GM19372 (cell line): ENCODE results near the gene DBN1.

Source experiments
- ATAC-seq: cut with Tn5 transposase; IDR thresholded peaks from one replicate; pipeline ENCODE4 v1.9.1; 2021; ENCODE audit warnings: mild to moderate bottlenecking, low read depth, moderate library complexity; ENCODE audit not compliant: unreplicated experiment

The DBN1 gene

DNA sequence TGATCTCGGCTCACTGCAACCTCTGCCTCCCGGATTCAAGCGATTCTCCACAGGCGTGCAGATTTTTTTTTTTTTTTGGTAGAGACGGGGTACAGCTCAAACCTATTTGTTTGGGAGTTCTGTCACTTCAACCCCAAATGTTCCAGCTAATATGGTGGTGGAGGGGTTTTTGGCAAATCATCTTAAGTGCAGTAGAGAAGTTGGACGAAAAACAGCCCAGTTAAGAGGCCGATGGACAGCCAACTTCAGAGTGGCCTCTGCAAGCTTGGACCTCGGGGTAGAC, 27.6 kb downstream of the DBN1 start:
- ATAC-seq = no peak

DNA sequence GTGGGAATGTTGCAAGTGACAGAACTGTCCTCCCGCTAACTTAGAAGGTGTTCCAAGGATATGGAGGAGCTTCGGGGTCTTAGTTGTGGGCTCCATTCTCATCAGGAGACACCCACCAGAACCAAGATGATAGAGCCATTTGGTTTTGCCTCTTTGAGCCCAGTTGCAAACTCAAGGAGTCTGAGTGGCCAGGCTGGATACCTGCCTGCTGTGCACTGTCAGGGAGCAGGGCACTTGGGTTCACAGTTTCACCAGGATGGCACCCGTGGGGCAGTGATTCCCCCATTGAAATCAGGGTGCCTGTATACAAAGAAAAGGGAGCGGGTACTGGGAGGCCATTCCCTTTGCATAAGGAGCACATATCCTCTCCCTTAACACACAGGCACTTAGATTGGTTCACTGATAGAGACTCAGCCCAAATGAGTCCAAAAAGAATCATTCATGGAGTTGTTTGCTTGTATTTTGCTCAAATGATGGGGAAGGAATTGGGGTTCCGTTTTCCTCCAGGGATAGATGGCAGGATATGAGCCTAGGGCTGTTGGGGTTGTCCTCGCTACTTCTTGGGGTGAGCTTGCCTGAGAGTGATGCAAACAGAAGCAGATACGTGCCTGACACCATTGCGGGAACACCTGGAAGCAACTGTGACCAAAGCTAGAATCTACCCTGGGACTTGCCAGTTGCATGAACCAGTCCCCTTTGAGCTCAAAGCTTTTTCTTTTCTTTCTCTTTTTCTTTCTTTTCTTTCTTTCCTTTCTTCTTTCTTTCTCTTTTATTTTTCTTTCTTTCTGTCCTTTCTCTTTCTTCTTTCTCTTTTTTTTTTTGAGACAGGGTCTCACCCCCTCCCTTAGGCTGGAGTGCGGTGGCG, 28.1 kb downstream of the DBN1 start:
- no peak for ATAC-seq

DNA sequence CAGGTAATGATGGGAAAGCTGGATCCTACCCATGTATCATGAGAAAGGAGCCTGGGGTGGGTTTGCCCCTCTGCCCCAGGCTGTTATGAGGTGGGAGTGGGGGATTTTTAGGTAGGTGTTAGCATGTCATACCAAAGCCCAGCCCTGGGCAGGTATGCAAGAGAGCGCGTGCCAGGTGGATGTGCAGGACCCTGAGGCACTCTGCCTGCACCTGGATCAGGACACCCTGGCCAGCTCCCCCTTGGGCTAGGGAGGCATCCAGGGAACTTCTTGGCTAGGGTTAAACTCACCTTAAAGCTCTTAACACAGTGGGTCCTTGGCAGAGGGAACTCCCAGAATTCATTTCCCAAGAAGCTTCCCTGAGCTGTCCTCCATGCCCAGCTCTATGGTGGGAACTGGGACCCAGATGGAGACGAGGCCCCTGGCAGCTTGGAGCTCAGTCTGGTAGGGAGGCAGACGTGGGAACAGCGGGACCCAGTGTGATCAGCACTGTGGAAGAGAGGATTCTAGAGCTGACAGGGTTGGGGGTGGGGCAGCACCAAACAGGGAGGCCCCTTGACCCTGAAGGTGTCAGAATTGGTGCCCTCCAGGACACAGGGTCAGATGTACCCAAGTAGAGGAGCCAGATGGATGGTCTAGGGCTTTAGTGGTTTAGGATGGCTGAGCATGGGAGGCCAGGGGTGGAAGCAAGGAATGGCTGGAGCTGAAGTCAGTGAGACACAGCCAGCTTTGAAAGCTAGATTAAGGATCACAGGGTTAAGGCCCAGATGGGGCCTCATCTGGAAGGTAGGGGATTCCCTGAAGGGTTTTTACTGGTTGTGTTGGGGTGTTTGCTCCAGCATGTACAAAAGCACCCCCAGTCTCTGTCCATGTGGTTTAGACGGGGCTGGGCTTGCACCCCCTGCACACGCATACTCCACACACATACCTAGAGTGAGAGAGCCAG, 29.1 kb downstream of the DBN1 start:
- ATAC-seq = no peak

DNA sequence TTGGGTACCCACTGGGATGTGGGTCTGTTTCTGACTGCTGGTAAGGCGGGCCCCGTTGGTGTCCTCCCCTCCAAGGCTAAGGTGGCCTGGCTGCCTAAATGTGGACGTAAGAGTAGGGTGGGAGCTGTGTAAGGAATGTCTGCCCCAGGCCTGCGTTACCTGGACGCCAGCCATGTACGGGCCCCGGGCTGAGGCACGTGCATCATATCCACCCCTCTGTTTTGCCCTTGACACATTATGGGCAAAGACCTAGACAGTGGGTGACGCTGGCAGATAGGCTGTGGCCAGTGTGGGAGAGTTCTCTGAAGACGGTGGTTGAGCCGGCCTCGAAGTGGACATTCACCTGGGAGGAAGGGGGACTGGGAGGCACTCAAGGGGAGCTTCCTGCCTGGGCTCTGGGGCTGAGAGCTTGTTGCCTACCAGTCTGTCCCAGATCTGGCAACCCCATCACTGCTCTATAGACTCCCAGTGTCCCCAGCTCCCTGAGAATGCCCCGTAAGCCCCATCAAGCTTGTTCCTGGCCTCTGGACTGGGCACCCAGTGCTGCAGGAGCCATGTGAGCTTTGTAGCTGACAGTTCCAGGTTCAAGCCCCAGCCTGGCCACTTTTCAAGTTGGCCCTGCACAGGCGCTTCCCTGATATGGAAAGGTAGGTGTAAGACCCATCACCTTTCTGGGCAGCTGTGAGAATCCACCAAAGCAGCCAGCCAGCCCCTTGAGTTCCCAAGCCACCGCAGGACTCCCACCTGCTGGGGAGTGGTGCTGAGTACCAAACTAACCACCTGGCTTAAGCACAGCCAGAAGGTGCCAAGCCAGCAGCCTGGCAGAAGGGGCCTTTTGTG, 30.1 kb downstream of the DBN1 start:
- no peak for ATAC-seq

- ATAC-seq = no peak
Observed at GRCh38 chr5:177442066-177442826, 31.2 kb downstream of the DBN1 start.

DNA sequence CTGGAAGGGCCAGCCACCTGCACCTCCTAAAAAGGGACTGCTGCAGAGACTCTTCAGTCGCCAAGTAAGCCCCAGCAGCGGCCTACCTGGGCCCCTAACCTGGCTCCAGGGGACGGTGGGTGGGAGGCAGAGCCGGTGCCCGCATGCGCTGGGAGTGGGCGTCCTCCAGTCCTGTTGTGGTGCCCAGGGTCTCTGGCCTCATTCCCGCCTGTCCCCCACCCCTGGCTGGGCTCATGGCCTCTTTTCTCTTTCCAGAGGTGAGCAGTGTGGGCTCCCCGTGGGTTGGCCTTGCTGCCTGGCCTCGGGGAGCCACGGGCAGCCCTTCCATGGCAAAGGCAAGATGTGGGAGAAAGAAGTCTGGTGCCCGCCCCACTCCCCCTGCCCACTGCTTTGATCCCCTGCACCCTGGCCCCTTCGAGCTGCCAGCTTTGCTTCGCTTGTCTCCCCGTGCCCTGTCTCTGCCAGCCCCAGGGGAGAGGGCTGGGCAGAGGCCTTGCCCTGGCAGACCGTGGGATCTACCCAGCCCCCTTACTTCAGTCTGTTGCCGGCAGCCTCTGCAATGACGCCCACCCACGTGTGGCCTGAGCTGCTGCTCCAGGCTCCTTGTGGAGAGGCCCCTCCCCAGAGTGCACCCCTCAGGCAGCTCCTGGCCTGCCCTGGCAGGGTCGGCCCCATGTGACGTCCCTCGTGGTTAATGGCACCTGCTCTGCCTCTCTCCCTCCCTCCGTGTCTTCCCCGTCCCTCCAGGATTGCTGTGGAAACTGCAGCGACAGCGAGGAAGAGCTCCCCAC, 32.2 kb downstream of the DBN1 start:
- ATAC-seq = no peak

- ATAC-seq = no peak
Observed at GRCh38 chr5:177440211-177440989, 33.0 kb downstream of the DBN1 start.

DNA sequence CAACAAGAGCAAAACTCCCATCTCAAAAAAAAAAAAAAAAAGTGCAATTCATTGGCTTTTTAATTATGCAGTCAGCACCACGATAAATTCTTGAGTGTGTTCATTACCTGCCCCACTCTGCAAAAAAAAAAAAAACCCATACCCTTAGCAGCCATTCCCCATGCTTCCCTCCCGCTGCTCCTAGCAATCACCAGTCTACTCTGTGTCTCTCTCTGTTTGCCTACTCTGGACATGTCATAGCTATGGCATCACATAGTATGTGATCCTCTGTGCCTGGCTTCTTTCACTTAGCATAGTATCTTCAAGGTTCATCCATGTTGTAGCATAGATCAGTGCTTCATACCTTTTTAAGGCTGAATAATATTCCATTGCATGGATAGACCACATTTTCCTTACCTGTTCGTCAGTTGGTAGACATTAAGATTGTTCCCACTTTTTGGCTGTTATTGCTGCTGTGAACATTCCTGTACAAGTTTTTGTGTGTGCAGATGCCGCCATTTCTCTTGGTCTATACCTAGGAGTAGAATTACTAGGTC, 33.8 kb downstream of the DBN1 start:
- no peak for ATAC-seq

- no peak for ATAC-seq
Observed at GRCh38 chr5:177438468-177438867, 35.0 kb downstream of the DBN1 start.

DNA sequence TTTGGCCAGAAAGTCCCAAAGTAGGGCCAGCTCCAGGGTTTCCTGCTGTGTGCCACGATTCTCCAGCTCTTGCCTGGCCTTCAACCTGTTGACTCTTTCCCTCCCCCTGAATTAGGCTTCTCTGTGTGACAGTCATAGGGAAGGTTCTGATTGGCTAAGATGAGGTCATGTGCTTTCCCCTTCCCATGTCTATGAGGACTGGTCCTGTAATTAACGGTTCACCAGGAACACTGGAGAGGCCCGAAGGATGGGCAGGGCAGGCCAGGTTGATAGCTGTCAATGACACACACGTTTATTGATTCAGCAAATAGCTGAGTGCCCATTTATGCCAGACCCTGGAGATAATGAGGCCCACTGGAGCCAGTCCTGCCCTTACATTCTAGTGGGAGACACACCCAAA, 35.8 kb downstream of the DBN1 start:
- no peak for ATAC-seq

- no peak for ATAC-seq
Observed at GRCh38 chr5:177435847-177436536, 37.4 kb downstream of the DBN1 start.

GRCh38 chr5:177434942-177435738, 38.3 kb downstream of the DBN1 start:
- ATAC-seq = no peak

DNA sequence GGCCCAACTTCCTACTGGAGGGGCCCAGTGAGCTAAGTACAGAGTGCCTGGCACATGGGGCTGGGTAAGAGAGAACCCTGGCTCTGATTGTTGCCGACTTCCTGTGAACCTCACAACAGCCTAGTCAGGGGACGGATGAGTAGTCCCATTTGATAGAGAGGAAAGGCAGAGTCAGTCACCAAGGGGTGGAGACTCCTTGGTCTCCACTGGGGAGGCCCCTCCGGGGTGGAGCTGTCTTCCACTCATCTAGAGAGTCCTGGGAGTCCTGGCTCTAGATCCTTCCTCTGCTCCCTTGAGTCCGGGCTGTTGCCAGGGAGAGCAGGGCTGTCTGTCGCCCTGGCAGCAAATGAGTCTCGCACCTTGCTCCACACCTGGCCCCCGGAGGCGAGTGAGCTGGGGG, 39.0 kb downstream of the DBN1 start:
- ATAC-seq = no peak

DNA sequence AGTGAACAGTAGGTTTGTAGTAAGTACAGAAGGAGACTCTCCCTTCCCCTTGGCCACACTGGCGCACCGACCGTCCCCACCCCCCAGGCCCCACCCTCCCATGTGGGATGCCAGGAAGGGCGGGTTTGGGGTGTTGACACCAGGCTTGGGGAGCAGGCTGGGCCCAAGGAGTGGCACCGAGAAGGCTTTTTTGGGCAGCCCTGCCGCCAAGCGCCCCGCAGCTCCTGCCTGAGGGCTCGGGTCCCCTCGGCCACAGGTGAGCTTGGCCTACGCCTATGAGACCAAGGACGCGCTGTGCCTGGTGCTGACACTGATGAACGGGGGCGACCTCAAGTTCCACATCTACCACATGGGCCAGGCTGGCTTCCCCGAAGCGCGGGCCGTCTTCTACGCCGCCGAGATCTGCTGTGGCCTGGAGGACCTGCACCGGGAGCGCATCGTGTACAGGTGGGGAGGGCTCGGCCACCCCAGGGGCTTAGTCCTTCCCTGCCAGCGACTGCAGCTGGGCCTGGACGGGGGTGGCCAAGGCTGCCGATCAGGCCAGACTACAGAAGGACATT, 39.7 kb downstream of the DBN1 start:
- ATAC-seq = no peak

DNA sequence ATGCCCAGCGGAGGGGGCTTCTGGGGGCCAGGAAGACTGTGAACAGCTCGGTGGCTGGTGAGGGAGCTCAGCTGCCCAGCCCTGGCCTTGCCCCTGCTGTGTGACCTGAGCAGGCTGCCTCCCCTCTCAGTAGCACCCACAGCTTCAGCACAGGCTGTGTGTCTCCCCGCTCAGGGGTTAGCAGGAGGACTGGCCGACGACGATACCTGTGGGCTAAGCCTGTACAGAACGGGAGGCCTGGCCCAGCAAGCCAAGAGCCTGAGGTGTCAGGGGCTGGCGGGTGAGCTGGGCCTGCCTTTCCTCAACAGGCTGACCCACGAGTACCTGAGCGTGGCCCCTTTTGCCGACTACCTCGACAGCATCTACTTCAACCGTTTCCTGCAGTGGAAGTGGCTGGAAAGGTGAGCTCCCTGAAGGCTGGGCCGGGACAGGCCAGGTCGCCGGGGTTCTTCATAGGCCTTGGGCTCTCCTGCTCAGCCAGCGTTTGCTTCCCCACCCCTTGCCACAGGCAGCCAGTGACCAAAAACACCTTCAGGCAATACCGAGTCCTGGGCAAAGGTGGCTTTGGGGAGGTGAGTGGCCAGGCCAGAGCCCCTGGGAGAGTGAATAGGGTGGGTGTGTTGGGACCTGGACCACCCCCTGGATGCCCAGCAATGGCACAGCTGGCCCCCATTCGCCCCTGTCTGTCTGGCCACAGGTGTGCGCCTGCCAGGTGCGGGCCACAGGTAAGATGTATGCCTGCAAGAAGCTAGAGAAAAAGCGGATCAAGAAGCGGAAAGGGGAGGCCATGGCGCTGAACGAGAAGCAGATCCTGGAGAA, 40.4 kb downstream of the DBN1 start:
- ATAC-seq = no peak
